ENCODE data around the gene ARVCF.

DNA sequence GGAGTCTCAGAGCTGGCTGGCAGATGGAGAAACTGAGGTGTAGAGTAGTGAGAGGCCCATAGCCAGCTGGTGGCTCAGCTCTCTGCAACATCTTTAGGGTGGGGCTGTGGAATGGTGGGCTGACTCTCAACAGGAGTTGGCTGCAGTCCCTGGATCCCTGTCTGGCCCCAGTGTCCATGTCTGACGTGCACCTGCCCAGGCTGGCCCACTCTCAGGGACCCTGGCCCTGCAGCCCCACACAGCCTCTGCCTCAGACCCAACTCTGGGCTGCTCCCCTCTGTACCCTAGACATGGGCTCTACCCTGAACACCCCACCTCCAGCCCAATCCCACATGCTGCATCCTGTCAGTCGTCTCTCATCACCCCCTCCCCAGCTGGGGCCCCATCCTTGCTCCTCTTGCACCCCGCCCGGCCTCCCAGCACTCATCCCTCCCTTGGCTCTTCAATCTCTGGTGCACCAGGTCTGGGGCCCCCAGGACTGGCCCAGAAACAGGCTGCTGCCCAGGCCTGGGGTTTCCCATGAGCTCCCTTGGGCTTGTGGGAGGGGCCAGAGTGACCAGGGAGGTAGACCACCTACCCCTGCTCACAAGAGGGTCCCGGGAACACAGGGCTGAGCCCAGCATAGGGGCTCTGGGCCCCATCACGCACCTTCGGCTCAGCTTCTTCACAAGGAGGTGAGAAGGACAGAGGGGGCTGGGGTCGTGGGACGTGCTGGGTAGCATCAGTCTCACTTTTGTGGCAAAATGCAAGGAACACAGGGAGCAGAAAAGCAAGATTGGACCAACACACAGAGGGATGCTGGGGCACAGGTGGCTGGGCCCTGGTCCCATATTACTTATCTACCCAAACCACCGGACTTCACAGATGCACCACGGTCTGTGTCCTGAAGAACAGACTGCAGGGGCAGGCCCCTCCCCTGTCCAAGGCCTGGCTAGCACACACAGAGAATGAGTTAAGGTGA lies 31.5 kb downstream of the ARVCF start:
- TF ChIP-seq, protein P1, sequence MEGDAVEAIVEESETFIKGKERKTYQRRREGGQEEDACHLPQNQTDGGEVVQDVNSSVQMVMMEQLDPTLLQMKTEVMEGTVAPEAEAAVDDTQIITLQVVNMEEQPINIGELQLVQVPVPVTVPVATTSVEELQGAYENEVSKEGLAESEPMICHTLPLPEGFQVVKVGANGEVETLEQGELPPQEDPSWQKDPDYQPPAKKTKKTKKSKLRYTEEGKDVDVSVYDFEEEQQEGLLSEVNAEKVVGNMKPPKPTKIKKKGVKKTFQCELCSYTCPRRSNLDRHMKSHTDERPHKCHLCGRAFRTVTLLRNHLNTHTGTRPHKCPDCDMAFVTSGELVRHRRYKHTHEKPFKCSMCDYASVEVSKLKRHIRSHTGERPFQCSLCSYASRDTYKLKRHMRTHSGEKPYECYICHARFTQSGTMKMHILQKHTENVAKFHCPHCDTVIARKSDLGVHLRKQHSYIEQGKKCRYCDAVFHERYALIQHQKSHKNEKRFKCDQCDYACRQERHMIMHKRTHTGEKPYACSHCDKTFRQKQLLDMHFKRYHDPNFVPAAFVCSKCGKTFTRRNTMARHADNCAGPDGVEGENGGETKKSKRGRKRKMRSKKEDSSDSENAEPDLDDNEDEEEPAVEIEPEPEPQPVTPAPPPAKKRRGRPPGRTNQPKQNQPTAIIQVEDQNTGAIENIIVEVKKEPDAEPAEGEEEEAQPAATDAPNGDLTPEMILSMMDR (IDR thresholded peaks at IDR 0.05; ENCODE audit: extremely low read depth in 1 of 2, insufficient read depth in 1 of 2, low read depth in 1 of 2, low read length in 2 of 2): no peak
- TF ChIP-seq POLR2AphosphoS5 (IDR thresholded peaks at IDR 0.05; ENCODE audit: insufficient read depth, low read depth, low read length): no peak
- TF ChIP-seq POLR2A (IDR thresholded peaks at IDR 0.05; ENCODE audit: low read depth, low read length): no peak
- TF ChIP-seq EZH2 (IDR thresholded peaks at IDR 0.05; ENCODE audit: borderline replicate concordance, low read depth, low read length, severe bottlenecking): no peak
- TF ChIP-seq, protein P2, sequence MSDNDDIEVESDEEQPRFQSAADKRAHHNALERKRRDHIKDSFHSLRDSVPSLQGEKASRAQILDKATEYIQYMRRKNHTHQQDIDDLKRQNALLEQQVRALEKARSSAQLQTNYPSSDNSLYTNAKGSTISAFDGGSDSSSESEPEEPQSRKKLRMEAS (IDR thresholded peaks at IDR 0.05; ENCODE audit: insufficient read depth, insufficient read length): no peak
- TF ChIP-seq MYC (IDR thresholded peaks at IDR 0.05; ENCODE audit: low read depth, low read length): no peak
- no peak for TF ChIP-seq FOS (IDR thresholded peaks at IDR 0.05; ENCODE audit: borderline replicate concordance, insufficient read depth, low read length)
- TF ChIP-seq JUN (IDR thresholded peaks at IDR 0.05; ENCODE audit: borderline replicate concordance, insufficient read depth, insufficient read length, low read depth): no peak

All from endothelial cell of umbilical vein (primary cell).